PFSK-1 (cell line): ENCODE measurements around the gene ABLIM2.

ENCODE experiments used
- POLR2AphosphoS5 ChIP-seq: IDR thresholded peaks from 2 replicates; pipeline ENCODE4 v1.6.1; 2012; ENCODE audit warnings: low read depth, mild to moderate bottlenecking, control low read depth, low read length, moderate library complexity
- TF ChIP-seq, protein P1 (sequence below), 2 experiments: IDR thresholded peaks; 2 replicates each; pipeline versions ENCODE4 v1.6.1 to v1.8.0; 2011 to 2012; ENCODE audit warnings: low read depth in 2 of 2, low read length in 2 of 2, control low read depth in 1 of 2, inconsistent platforms in 1 of 2, mild to moderate bottlenecking in 1 of 2, moderate library complexity in 1 of 2; ENCODE audit not compliant: insufficient read depth in 1 of 2

DNA sequence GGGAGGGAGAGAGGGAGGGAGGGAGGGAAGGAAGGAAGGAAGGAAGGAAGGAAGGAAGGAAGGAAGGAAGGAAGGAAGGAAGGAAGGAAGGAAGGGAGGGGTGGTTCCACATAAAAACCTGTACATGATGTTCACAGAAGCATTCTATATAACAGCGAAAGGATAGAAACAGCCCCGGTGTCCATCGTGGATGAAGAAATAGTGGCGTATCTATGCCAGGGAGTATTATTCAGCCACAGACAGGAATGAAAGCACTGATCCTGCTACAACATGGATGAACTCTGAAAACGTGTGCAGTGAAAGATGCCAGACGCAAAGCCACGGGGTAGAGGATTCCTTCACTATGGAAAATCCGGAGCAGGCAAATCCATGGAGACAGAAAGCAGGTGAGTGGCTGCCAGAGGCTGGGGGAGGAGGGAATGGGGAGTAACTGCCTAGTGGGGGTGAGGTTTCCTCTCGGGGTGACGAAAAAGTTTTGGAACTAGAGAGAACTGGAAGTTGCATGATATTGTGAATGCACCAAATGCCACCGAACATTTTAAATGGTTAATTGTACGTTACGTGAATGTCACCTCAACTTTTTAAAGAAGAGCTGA, 92.2 kb downstream of the ABLIM2 start:
- TF ChIP-seq, protein P1, sequence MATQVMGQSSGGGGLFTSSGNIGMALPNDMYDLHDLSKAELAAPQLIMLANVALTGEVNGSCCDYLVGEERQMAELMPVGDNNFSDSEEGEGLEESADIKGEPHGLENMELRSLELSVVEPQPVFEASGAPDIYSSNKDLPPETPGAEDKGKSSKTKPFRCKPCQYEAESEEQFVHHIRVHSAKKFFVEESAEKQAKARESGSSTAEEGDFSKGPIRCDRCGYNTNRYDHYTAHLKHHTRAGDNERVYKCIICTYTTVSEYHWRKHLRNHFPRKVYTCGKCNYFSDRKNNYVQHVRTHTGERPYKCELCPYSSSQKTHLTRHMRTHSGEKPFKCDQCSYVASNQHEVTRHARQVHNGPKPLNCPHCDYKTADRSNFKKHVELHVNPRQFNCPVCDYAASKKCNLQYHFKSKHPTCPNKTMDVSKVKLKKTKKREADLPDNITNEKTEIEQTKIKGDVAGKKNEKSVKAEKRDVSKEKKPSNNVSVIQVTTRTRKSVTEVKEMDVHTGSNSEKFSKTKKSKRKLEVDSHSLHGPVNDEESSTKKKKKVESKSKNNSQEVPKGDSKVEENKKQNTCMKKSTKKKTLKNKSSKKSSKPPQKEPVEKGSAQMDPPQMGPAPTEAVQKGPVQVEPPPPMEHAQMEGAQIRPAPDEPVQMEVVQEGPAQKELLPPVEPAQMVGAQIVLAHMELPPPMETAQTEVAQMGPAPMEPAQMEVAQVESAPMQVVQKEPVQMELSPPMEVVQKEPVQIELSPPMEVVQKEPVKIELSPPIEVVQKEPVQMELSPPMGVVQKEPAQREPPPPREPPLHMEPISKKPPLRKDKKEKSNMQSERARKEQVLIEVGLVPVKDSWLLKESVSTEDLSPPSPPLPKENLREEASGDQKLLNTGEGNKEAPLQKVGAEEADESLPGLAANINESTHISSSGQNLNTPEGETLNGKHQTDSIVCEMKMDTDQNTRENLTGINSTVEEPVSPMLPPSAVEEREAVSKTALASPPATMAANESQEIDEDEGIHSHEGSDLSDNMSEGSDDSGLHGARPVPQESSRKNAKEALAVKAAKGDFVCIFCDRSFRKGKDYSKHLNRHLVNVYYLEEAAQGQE (IDR thresholded peaks at IDR 0.05; ENCODE audit: insufficient read depth in 1 of 2, low read depth in 2 of 2, low read length in 2 of 2), result no peak
- no peak for TF ChIP-seq POLR2AphosphoS5
